WTC11 (cell line): ENCODE data around the gene AFF2. TPM values are rescaled to one million over a fixed set of nuclear protein-coding genes. Genes with fewer than 3 reads are reported as not detected.

Experiments
- ATAC-seq: fragments of 200-7000 bp; cut with Tn5 transposase; 2 replicates; pipeline ENCODE4 v1.10.0; 2021; ENCODE audit warnings: mild to moderate bottlenecking, moderate library complexity
- CTCF ChIA-PET: fragments of 300-600 bp; sonication (Branson Sonifier 250); formaldehyde crosslinking; loops from one replicate; lab custom pipeline; 2021; ENCODE audit warnings: antibody characterized with exemption; lab: Charles Lee
- POLR2A ChIA-PET: fragments of 350-600 bp; sonication (Branson Sonifier 250); formaldehyde crosslinking; loops from one replicate; lab custom pipeline; 2021; ENCODE audit warnings: antibody characterized with exemption; lab: Charles Lee
- DNase-seq: peaks from one replicate; pipeline ENCODE4 v3.0.0; 2021; ENCODE audit warnings: low spot score
- H3K27ac Mint-ChIP-seq: 2 replicates; pipeline ENCODE4 v1.8.0; 2021; ENCODE audit warnings: mixed read lengths
- H3K27me3 Mint-ChIP-seq: 2 replicates; pipeline ENCODE4 v1.8.0; 2021; ENCODE audit warnings: low read depth, mild to moderate bottlenecking, moderate library complexity, mixed read lengths
- H3K36me3 Mint-ChIP-seq: 2 replicates; pipeline ENCODE4 v1.8.0; 2021; ENCODE audit warnings: mixed read lengths
- H3K4me1 Mint-ChIP-seq: 2 replicates; pipeline ENCODE4 v1.8.0; 2022; ENCODE audit warnings: mixed read lengths
- H3K4me3 Mint-ChIP-seq: 2 replicates; pipeline ENCODE4 v1.8.0; 2021; ENCODE audit warnings: mild to moderate bottlenecking, moderate library complexity, mixed read lengths
- H3K9me3 Mint-ChIP-seq: 2 replicates; pipeline ENCODE4 v1.8.0; 2021; ENCODE audit warnings: mixed read lengths
- AR ChIP-seq: fragments of 250-450 bp; sonication (Bioruptor Pico); IDR thresholded peaks from 2 replicates; pipeline ENCODE4 v1.9.0; 2021; ENCODE audit warnings: mild to moderate bottlenecking
- ATF1 ChIP-seq: sonication (generic); formaldehyde crosslinking; IDR thresholded peaks from 2 replicates; pipeline ENCODE4 v1.8.1; 2023; ENCODE audit warnings: mild to moderate bottlenecking, moderate library complexity, missing genetic modification reagents
- E2F4 ChIP-seq: sonication (generic); formaldehyde crosslinking; IDR thresholded peaks from 2 replicates; pipeline ENCODE4 v1.8.1; 2022; ENCODE audit warnings: low read depth, mild to moderate bottlenecking, moderate library complexity, missing genetic modification reagents, borderline replicate concordance
- GRHL2 ChIP-seq: fragments of 250-450 bp; sonication (Bioruptor Pico); IDR thresholded peaks from 2 replicates; pipeline ENCODE4 v1.8.0; 2022; ENCODE audit warnings: mild to moderate bottlenecking, moderate library complexity; ENCODE audit not compliant: insufficient replicate concordance, severe bottlenecking
- IRF1 ChIP-seq: sonication (generic); formaldehyde crosslinking; IDR thresholded peaks from 2 replicates; pipeline ENCODE4 v1.8.0; 2023; ENCODE audit warnings: missing genetic modification reagents
- MXD4 ChIP-seq: fragments of 250-450 bp; sonication (Bioruptor Pico); IDR thresholded peaks from 2 replicates; pipeline ENCODE4 v1.8.0; 2021; ENCODE audit warnings: mild to moderate bottlenecking, moderate library complexity, borderline replicate concordance
- OVOL2 ChIP-seq: fragments of 250-450 bp; sonication (Bioruptor Pico); IDR thresholded peaks from 2 replicates; pipeline ENCODE4 v1.9.0; 2021; ENCODE audit warnings: mild to moderate bottlenecking, borderline replicate concordance
- SMAD4 ChIP-seq: sonication (generic); formaldehyde crosslinking; IDR thresholded peaks from 2 replicates; pipeline ENCODE4 v1.8.0; 2022; ENCODE audit warnings: mild to moderate bottlenecking, missing genetic modification reagents
- SP1 ChIP-seq: sonication (generic); formaldehyde crosslinking; conservative IDR thresholded peaks from 2 replicates; pipeline ENCODE4 v1.8.1; 2022; ENCODE audit warnings: missing genetic modification reagents
- USF2 ChIP-seq: sonication (generic); formaldehyde crosslinking; IDR thresholded peaks from 2 replicates; pipeline ENCODE4 v1.8.1; 2023; ENCODE audit warnings: mild to moderate bottlenecking, missing genetic modification reagents, moderate library complexity
- ZBTB43 ChIP-seq: sonication (generic); formaldehyde crosslinking; IDR thresholded peaks from 2 replicates; pipeline ENCODE4 v1.8.1; 2023; ENCODE audit warnings: mild to moderate bottlenecking, missing genetic modification reagents
- ZNF138 ChIP-seq: sonication (generic); formaldehyde crosslinking; conservative IDR thresholded peaks from 2 replicates; pipeline ENCODE4 v1.8.1; 2022; ENCODE audit warnings: mild to moderate bottlenecking, moderate library complexity, missing genetic modification reagents
- ZNF219 ChIP-seq: sonication (generic); formaldehyde crosslinking; IDR thresholded peaks from 2 replicates; pipeline ENCODE4 v1.8.0; 2023; ENCODE audit warnings: missing genetic modification reagents, mild to moderate bottlenecking, borderline replicate concordance
- ZNF232 ChIP-seq: sonication (generic); formaldehyde crosslinking; IDR thresholded peaks from 2 replicates; pipeline ENCODE4 v1.8.0; 2022; ENCODE audit warnings: mild to moderate bottlenecking, missing genetic modification reagents
- ZNF263 ChIP-seq: sonication (generic); formaldehyde crosslinking; IDR thresholded peaks from 2 replicates; pipeline ENCODE4 v1.8.1; 2022; ENCODE audit warnings: low read depth, mild to moderate bottlenecking, moderate library complexity, missing genetic modification reagents
- total RNA-seq: library from RNA; stranded (reverse); gene quantifications from 3 replicates; pipeline ENCODE4 v1.2.3, GENCODE V29; 2021

Gene AFF2
- total RNA-seq, 1 experiment from 2014 or later = 7.6 TPM

GRCh38 chrX:148647651-148648050 lies 147.2 kb downstream of the AFF2 start:
- Mint-ChIP-seq H3K36me3 (no peaks in the 10 kb centered on the region), H3K4me1 (peaks cover 16% of the 10 kb centered on the region), H3K4me3 (no peak overlapping the region), H3K9me3 (no peaks in the 10 kb centered on the region), H3K27ac (no peak overlapping the region), H3K27me3 (no peaks in the 10 kb centered on the region)
- ChIA-PET CTCF (no interaction called here), POLR2A (no interaction called here)
- ATAC-seq (no peak), DNase-seq (no peak)
- TF ChIP-seq ZNF219 (CRISPR knock-in tag) (no peak), ZNF138 (no peak), ZNF232 (CRISPR knock-in tag) (no peak), IRF1 (CRISPR knock-in tag) (no peak), ATF1 (CRISPR knock-in tag) (no peak), AR (CRISPR knock-in tag) (no peak), GRHL2 (CRISPR knock-in tag) (no peak), MXD4 (CRISPR knock-in tag) (no peak), OVOL2 (CRISPR knock-in tag) (no peak), SMAD4 (CRISPR knock-in tag) (no peak), ZBTB43 (CRISPR knock-in tag) (no peak)

- H3K4me3 Mint-ChIP-seq = no peak overlapping the region
These were observed 148.9 kb downstream of the AFF2 start for GRCh38 chrX:148649145-148649795.

GRCh38 chrX:148658115-148658730 lies 157.8 kb downstream of the AFF2 start:
- H3K9me3 Mint-ChIP-seq = peaks cover 10% of the 10 kb centered on the region
- TF ChIP-seq USF2 (CRISPR knock-in tag) = no peak
- TF ChIP-seq ZNF232 (CRISPR knock-in tag) = no peak
- POLR2A ChIA-PET = no interaction called here

More at GRCh38 chrX:148649145-148649795, 148.9 kb downstream of the AFF2 start:
- TF ChIP-seq SP1 (CRISPR knock-in tag) = no peak
- no peak for TF ChIP-seq ZNF263
- no peak for TF ChIP-seq E2F4
- peaks cover 7% of the 10 kb centered on the region for H3K9me3 Mint-ChIP-seq
- peaks cover 16% of the 10 kb centered on the region for H3K4me1 Mint-ChIP-seq
- no peaks in the 10 kb centered on the region for H3K27me3 Mint-ChIP-seq
- CTCF ChIA-PET = interaction anchor here (0.6 kb wide), 1 partner anchor 55 kb away, joined by 3 read pairs; no protein-coding TSS in a partner anchor
- no peak overlapping the region for H3K27ac Mint-ChIP-seq
- no peak for ATAC-seq
- H3K36me3 Mint-ChIP-seq = no peaks in the 10 kb centered on the region
- no peak for DNase-seq
- POLR2A ChIA-PET = no interaction called here

More at GRCh38 chrX:148658115-148658730, 157.8 kb downstream of the AFF2 start:
- Mint-ChIP-seq H3K27me3 (no peaks in the 10 kb centered on the region), H3K4me3 (no peak overlapping the region), H3K36me3 (no peaks in the 10 kb centered on the region), H3K27ac (no peak overlapping the region), H3K4me1 (no peaks in the 10 kb centered on the region)
- CTCF ChIA-PET = no interaction called here
- DNase-seq (no peak), ATAC-seq (no peak)
